Raji (cell line): ENCODE data around the gene RBBP9.
A peak's percentile ranks its signal among the peaks of the same experiment; 100 is the strongest.

Source experiments
- POLR2A ChIP-seq: IDR thresholded peaks from 2 replicates; pipeline ENCODE4 v1.6.1; 2011; ENCODE audit warnings: low read depth, low read length, control low read depth; ENCODE audit not compliant: insufficient read depth

RBBP9 gene

GRCh38 chr20:18507218-18508191 is 10.5 kb upstream of the RBBP9 start, which contains the start of gene SEC23B:
Gene SEC23B (plus strand): TSS chr20:18507940. CDS start chr20:18510836, 2,896 bp downstream.
- peak; percentile 85 for TF ChIP-seq POLR2A

- no peak for TF ChIP-seq POLR2A
Measured at GRCh38 chr20:18506744-18507143, 9.7 kb upstream of the RBBP9 start.

DNA sequence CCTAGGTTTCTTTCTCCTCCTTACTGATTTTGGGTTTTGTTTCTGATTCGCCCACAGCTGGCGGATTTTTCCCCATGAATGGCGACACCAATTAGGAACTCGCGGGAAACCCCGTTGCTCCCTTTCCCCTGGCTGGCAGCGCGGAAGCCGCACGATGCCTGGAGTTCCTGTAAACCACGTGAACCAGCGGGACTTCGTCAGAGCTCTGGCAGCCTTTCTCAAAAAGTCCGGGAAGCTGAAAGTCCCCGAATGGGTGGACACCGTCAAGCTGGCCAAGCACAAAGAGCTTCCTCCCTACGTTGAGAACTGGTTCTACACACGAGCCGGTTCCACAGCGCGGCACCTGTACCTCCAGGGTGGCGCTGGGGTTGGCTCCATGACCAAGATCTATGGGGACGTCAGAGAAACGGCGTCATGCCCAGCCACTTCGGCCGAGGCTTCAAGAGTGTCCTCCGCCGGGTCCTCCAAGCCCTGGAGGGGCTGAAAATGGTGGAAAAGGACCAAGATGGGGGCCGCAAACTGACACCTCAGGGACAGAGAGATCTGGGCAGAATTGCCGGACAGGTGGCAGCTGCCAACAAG is 7.5 kb upstream of the RBBP9 start:
- TF ChIP-seq POLR2A: no peak

DNA sequence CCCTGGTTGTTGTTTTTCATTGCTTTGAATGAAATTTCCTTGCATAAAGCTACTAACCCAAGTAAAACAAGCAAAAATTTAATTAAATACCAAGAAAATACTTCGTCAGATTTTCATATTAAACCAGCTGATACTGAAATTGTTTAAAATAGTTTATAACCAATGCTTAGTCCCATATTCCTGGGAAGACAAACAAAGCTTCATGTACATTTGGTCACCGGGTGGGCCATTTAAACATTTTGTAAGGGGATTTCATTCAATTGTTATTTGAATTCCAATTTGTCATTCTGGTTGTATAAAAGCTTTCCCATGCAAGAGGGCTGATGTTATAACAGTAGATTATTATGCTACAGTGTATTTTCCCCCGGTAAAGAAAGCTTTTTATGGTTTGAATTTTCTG is 578 bp upstream of the RBBP9 start:
- no peak for TF ChIP-seq POLR2A

DNA sequence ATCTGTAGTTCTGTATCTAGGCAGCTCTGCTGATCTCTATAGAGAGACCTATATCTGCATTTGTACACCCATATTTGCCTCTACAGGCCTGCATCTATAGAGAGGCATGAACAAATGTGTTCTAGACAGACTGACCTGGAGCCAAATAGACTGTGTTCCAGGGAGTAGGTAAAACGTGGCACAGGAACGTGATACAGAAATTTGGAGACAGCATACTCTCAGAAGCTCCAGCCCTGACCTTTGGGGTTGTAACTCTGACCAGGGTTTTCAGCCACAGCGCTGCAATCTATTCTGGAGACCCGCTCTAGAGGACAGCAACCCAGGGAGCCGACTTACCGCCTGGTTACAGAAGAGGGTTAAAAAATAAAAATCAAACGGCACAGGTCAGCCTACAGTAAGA is 983 bp downstream of the RBBP9 start:
- TF ChIP-seq POLR2A: no peak

DNA sequence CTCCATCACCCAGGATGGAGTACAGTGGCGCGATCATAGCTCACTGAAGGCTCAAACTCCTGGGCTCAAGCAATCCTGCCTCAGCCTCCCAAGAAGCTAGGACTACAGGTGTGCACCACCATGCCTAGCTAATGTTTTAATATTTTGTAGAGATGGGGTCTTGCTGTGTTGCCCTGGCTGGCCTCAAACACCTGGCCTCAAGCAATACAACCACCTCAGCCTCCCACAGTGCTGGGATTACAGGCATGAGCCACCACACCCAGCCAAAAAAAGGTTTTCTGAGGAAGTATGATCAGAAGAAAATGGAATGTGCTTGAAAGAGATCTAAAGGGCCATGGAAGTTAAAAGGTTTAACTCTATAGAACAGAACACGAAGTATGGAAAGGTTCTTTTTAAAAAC is 8.7 kb downstream of the RBBP9 start:
- no peak for TF ChIP-seq POLR2A

- TF ChIP-seq POLR2A: no peak
Measured at GRCh38 chr20:18481596-18481995, 15.4 kb downstream of the RBBP9 start.

- TF ChIP-seq POLR2A: no peak
Measured at GRCh38 chr20:18477821-18478220, 19.2 kb downstream of the RBBP9 start.

DNA sequence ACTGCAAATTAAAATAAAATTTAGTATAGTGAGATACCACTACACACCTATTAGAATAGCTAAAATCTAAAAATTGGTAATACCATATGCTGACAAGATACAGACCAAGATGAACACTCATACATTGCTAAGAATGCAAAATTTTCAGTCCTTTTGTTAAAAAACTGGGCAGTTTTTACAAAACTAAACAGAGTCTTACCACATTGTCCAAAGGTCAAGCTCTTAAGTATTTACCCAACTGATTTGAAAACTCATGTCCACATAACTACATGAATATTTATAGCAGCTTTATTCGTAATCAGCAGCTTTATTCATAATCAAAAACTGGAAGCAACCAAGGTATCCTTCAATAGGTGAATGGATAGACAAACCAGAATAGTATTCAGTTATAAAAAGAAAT is 19.8 kb downstream of the RBBP9 start:
- TF ChIP-seq POLR2A: no peak

- TF ChIP-seq POLR2A: peak; percentile 72
Measured at GRCh38 chr20:18466894-18467730, 29.9 kb downstream of the RBBP9 start, which contains the start of the genes DZANK1 and POLR3F. Gene DZANK1 (minus strand): TSS chr20:18467030. CDS start chr20:18465358, 1,672 bp downstream. Gene POLR3F (plus strand): TSS chr20:18467390. CDS start chr20:18467507, 117 bp downstream.

DNA sequence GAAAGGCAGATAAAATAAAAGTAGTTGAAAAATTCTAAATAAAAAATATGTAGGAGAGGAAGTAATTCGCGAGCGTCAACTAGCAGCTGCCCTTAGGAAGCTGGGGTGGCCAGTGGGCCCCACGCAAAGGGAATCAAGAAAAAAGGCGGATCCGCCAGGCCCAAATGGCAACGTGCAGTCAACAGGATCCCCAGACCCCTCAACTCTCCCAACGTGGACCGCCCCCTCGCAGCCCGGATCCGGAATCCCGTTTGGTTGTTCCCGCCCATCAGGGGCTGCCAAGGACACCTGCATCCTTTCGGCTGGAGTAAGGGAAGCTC is 30.5 kb downstream of the RBBP9 start:
- TF ChIP-seq POLR2A: peak; percentile 34; the same call in 1 of the 2 replicates

DNA sequence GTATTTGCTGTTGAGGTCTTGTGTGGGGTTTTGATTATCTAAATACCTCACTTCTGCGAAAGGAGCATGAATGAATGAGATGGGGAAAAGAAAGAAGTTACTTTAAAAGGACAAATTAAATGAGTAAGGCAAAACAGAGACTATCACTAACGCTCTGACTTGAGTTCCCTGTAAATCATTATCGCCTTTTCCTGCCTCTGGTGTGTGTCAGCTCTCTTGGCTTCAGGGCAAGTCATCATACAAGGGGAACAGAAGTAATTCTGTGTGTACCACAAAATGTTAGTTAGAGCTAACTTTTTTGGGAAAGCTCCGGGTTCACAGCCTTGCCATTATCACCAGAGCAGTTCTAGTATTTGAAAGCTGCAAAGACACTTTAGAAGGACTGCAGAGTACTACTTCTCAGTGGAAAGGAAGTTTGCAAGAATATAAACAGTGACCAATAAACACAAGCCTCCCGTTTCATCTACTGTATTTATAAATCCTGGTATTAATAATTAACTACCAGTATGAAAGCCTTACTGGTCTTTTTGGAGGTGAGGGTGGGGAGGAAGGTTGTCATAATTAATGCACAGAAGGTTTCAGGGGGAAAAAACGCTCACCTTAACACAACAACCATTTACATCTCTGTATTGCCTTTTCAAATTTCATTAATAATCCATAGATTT is 31.4 kb downstream of the RBBP9 start:
- no peak for TF ChIP-seq POLR2A

DNA sequence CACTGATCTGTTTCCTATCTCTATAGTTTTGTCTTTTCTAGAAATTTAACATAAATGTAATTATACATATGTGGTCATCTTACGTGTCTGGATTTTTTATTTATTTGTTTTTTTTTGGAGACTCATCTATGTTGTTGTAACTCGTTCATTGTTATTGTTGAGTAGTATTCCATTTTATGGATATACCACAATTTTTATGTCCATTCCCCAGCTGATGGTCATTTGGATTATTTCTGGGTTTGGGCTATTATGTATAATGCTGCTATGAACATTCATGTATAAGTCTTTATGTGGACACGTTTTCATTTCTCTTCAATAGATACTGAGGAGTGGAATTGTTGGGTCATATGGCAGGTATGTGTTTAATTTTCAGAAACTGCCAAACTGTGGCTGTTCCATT is 40.4 kb downstream of the RBBP9 start:
- TF ChIP-seq POLR2A: no peak

DNA sequence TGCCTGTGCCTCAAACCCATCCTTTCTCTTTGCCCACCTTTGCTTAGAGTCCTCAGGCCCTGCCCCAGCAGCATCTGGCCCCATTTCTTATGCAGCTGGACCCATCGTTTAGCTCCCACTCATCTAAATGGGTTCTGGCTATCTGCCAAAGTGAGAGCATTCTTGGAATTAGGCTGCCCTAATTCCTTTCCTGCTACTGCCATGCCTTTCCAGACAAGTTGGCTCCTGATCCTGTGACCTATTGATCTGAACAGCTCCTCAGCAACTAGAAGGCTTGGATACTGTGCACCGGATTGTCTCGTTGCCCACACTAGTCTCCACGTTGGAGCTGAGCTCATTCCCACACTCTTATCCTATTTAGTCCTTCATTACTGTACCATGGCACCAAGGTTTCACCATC is 53.1 kb downstream of the RBBP9 start:
- TF ChIP-seq POLR2A: no peak

GRCh38 chr20:18440403-18440802 is 56.6 kb downstream of the RBBP9 start:
- TF ChIP-seq POLR2A: no peak
